IMR-90 (cell line): ENCODE data around the gene CDH12. TPM values are rescaled to one million over a fixed set of nuclear protein-coding genes. Genes with fewer than 3 reads are reported as not detected.

Experiments
- ATAC-seq: fragments of 200-7000 bp; cut with Tn5 transposase; 2 replicates; pipeline ENCODE4 v1.9.1; 2020; ENCODE audit warnings: low read depth, mild to moderate bottlenecking, moderate library complexity
- BruUV-seq: library from RNA; stranded (reverse); fragments of 400-500 nt; replicated peaks from 2 replicates; lab custom pipeline; 2021; lab: Mats Ljungman, UMichigan
- CTCF ChIA-PET: fragments of 300-600 bp; formaldehyde crosslinking; extraction: SDS; loops from one replicate; lab custom pipeline; 2021; ENCODE audit warnings: antibody characterized with exemption; lab: Yijun Ruan, JAX
- POLR2A ChIA-PET: fragments of 300-600 bp; sonication (Branson Sonifier 250); formaldehyde crosslinking; loops from one replicate; lab custom pipeline; 2022; ENCODE audit warnings: antibody characterized with exemption; ENCODE audit not compliant: unreplicated experiment; lab: Charles Lee
- DNase-seq: peaks from one replicate; pipeline ENCODE4 v3.0.0; 2013
- H2AFZ ChIP-seq: replicated peaks from 2 replicates; pipeline ENCODE3; 2013; ENCODE audit warnings: low read length, mild to moderate bottlenecking; ENCODE audit not compliant: poor library complexity
- H2AK5ac ChIP-seq: 2 replicates; pipeline ENCODE4 v1.6.1; 2013; ENCODE audit warnings: low read depth, low read length, inconsistent platforms
- H2AK9ac ChIP-seq: replicated peaks from 2 replicates; pipeline ENCODE3; 2013; ENCODE audit warnings: mild to moderate bottlenecking, low read depth, low read length, moderate library complexity; ENCODE audit not compliant: poor library complexity
- H2BK120ac ChIP-seq: 2 replicates; pipeline ENCODE4 v1.6.1; 2013; ENCODE audit warnings: low read depth, low read length, inconsistent platforms
- H2BK15ac ChIP-seq: 3 replicates; pipeline ENCODE4 v1.6.1; 2013; ENCODE audit warnings: low read depth, low read length, inconsistent platforms
- H2BK20ac ChIP-seq: 2 replicates; pipeline ENCODE4 v1.6.1; 2013; ENCODE audit warnings: low read depth, mild to moderate bottlenecking, inconsistent platforms, low read length, moderate library complexity
- H2BK5ac ChIP-seq: 2 replicates; pipeline ENCODE4 v1.6.1; 2013; ENCODE audit warnings: mild to moderate bottlenecking, low read depth, low read length, inconsistent platforms; ENCODE audit not compliant: poor library complexity, severe bottlenecking
- H3K14ac ChIP-seq: replicated peaks from 2 replicates; pipeline ENCODE4 v1.6.1; 2013; ENCODE audit warnings: low read depth, low read length, inconsistent platforms
- H3K18ac ChIP-seq: 2 replicates; pipeline ENCODE4 v1.6.1; 2013; ENCODE audit warnings: low read depth, low read length, control low read depth
- H3K23ac ChIP-seq: 2 replicates; pipeline ENCODE4 v1.6.1; 2013; ENCODE audit warnings: low read depth, low read length, inconsistent platforms
- H3K27ac ChIP-seq: 2 replicates; pipeline ENCODE4 v1.5.1; 2013; ENCODE audit warnings: mild to moderate bottlenecking, control low read depth, low read length; ENCODE audit not compliant: insufficient read depth
- H3K27me3 ChIP-seq: 2 replicates; pipeline ENCODE4 v1.6.1; 2013; ENCODE audit warnings: low read length; ENCODE audit not compliant: control insufficient read depth, insufficient read depth
- H3K36me3 ChIP-seq: 2 replicates; pipeline ENCODE4 v1.6.1; 2013; ENCODE audit warnings: low read length, mixed read lengths; ENCODE audit not compliant: control insufficient read depth, insufficient read depth
- H3K4ac ChIP-seq: 2 replicates; pipeline ENCODE4 v1.6.1; 2013; ENCODE audit warnings: low read depth, low read length, inconsistent platforms
- H3K4me1 ChIP-seq: 2 replicates; pipeline ENCODE4 v1.6.1; 2013; ENCODE audit warnings: low read length, mixed read lengths; ENCODE audit not compliant: control insufficient read depth, insufficient read depth
- H3K4me2 ChIP-seq: 2 replicates; pipeline ENCODE4 v1.6.1; 2013; ENCODE audit warnings: low read depth, mild to moderate bottlenecking, control low read depth, low read length, moderate library complexity
- H3K4me3 ChIP-seq: 2 replicates; pipeline ENCODE4 v1.5.1; 2013; ENCODE audit warnings: low read depth, mild to moderate bottlenecking, control low read depth, low read length, moderate library complexity; ENCODE audit not compliant: insufficient read depth
- H3K56ac ChIP-seq: 2 replicates; pipeline ENCODE4 v1.6.1; 2013; ENCODE audit warnings: low read length, inconsistent platforms; ENCODE audit not compliant: insufficient read depth; ENCODE audit errors: extremely low read depth
- H3K79me1 ChIP-seq, 2 experiments: 2 replicates each; pipeline ENCODE4 v1.6.1; 2013; ENCODE audit warnings: low read length in 2 of 2, inconsistent platforms in 1 of 2, low read depth in 1 of 2
- H3K9ac ChIP-seq: 2 replicates; pipeline ENCODE4 v1.6.1; 2013; ENCODE audit warnings: low read depth, low read length, control low read depth
- H3K9me1 ChIP-seq: 2 replicates; pipeline ENCODE4 v1.6.1; 2013; ENCODE audit warnings: low read length, inconsistent platforms; ENCODE audit not compliant: insufficient read depth
- H3K9me3 ChIP-seq: 2 replicates; pipeline ENCODE4 v1.6.1; 2013; ENCODE audit warnings: low read length; ENCODE audit not compliant: control insufficient read depth, insufficient read depth
- H4K20me1 ChIP-seq: 2 replicates; pipeline ENCODE4 v1.6.1; 2013; ENCODE audit warnings: low read length, inconsistent platforms; ENCODE audit not compliant: insufficient read depth
- H4K5ac ChIP-seq: 2 replicates; pipeline ENCODE4 v1.6.1; 2013; ENCODE audit warnings: mild to moderate bottlenecking, low read depth, low read length, control low read depth
- H4K8ac ChIP-seq, 2 experiments: 2 replicates each; pipeline ENCODE4 v1.6.1; 2013; ENCODE audit warnings: low read depth in 2 of 2, low read length in 2 of 2, control low read depth in 1 of 2, inconsistent platforms in 1 of 2
- H4K91ac ChIP-seq: 2 replicates; pipeline ENCODE4 v1.6.1; 2013; ENCODE audit warnings: low read depth, low read length, inconsistent platforms; ENCODE audit not compliant: insufficient read depth
- BHLHE40 ChIP-seq: fragments of 150-350 bp; IDR thresholded peaks from 2 replicates; pipeline ENCODE4 v1.6.1; 2016; ENCODE audit warnings: mild to moderate bottlenecking, low read depth, low read length
- CEBPB ChIP-seq: IDR thresholded peaks from 2 replicates; pipeline ENCODE4 v1.6.1; 2012; ENCODE audit warnings: low read depth, low read length, improper control_type of control experiment
- CHD1 ChIP-seq: IDR thresholded peaks from 2 replicates; pipeline ENCODE4 v1.6.1; 2012; ENCODE audit warnings: low read depth, low read length, improper control_type of control experiment
- CTCF ChIP-seq: conservative IDR thresholded peaks from 2 replicates; pipeline ENCODE4 v1.5.1; 2012; ENCODE audit warnings: mild to moderate bottlenecking, low read depth, low read length, improper control_type of control experiment
- FOS ChIP-seq: fragments of 150-350 bp; IDR thresholded peaks from 2 replicates; pipeline ENCODE4 v1.6.1; 2016; ENCODE audit warnings: low read depth, low read length
- MAFK ChIP-seq: IDR thresholded peaks from 2 replicates; pipeline ENCODE4 v1.6.1; 2012; ENCODE audit warnings: low read depth, low read length, improper control_type of control experiment
- MAZ ChIP-seq: IDR thresholded peaks from 2 replicates; pipeline ENCODE4 v1.6.1; 2012; ENCODE audit warnings: low read depth, mild to moderate bottlenecking, low read length, improper control_type of control experiment, moderate library complexity, borderline replicate concordance
- MXI1 ChIP-seq: IDR thresholded peaks from 2 replicates; pipeline ENCODE4 v1.6.1; 2012; ENCODE audit warnings: low read depth, mild to moderate bottlenecking, low read length, moderate library complexity, borderline replicate concordance
- NFE2L2 ChIP-seq: fragments of 150-350 bp; IDR thresholded peaks from 2 replicates; pipeline ENCODE4 v1.6.1; 2016; ENCODE audit warnings: low read depth, mild to moderate bottlenecking, low read length
- POLR2A ChIP-seq: IDR thresholded peaks from 2 replicates; pipeline ENCODE4 v1.6.1; 2012; ENCODE audit warnings: mild to moderate bottlenecking, low read depth, low read length
- RAD21 ChIP-seq: IDR thresholded peaks from 2 replicates; pipeline ENCODE4 v1.6.1; 2012; ENCODE audit warnings: low read length, improper control_type of control experiment
- RCOR1 ChIP-seq: IDR thresholded peaks from 2 replicates; pipeline ENCODE4 v1.6.1; 2012; ENCODE audit warnings: mild to moderate bottlenecking, low read length, improper control_type of control experiment; ENCODE audit not compliant: insufficient replicate concordance
- RFX5 ChIP-seq: IDR thresholded peaks from 2 replicates; pipeline ENCODE4 v1.8.0; 2012; ENCODE audit warnings: low read depth, mild to moderate bottlenecking, low read length, moderate library complexity
- SMC3 ChIP-seq: fragments of 150-350 bp; IDR thresholded peaks from 2 replicates; pipeline ENCODE4 v1.6.1; 2016; ENCODE audit warnings: low read depth, mild to moderate bottlenecking, antibody characterized with exemption, low read length, moderate library complexity
- WGBS, 2 experiments: methylation state at CpG; one replicate each; pipeline versions ENCODE4 v1.1.5 to v1.1.7; 2013; ENCODE audit warnings: missing lambda C conversion rate in 2 of 2; ENCODE audit not compliant: insufficient read length in 1 of 2; ENCODE audit errors: extremely low coverage in 2 of 2; 5-methylcytosine and 5-hydroxymethylcytosine counted together
- dilution Hi-C: fragments of 300-500 bp; cut with HindIII; formaldehyde crosslinking; loops from one replicate; pipeline ENCODE4 v1.14.3; 2018; ENCODE audit warnings: low sequenced_read_pairs; ENCODE audit not compliant: unreplicated experiment
- in situ Hi-C: fragments of 300-500 bp; cut with MboI; formaldehyde crosslinking; loops from 3 replicates; pipeline ENCODE4 v1.14.3; 2019; ENCODE audit warnings: low sequenced_read_pairs, inconsistent platforms, mixed read lengths
- intact Hi-C: fragments of 100-400 bp; cut with micrococcal nuclease; formaldehyde crosslinking; loops from 2 replicates; pipeline ENCODE4 v1.10.0; 2022
- polyA plus RNA-seq, 3 experiments: library from polyadenylated mRNA; depleted of rRNA; stranded (reverse); fragments of >200 nt; gene quantifications; 2 replicates each; pipeline ENCODE4 v1.2.3, GENCODE V29; 2012; ENCODE audit warnings: low replicate concordance in 1 of 3
- total RNA-seq: library from RNA; depleted of rRNA; stranded (reverse); fragments of >200 nt; gene quantifications from 2 replicates; pipeline ENCODE4 v1.2.3, GENCODE V29; 2012
- TF ChIP-seq, protein P1 (sequence below): fragments of 150-350 bp; IDR thresholded peaks from 2 replicates; pipeline ENCODE4 v1.6.1; 2016; ENCODE audit warnings: low read depth, mild to moderate bottlenecking, low read length, moderate library complexity, borderline replicate concordance
- TF ChIP-seq, protein P2 (sequence below): fragments of 150-350 bp; IDR thresholded peaks from 2 replicates; pipeline ENCODE4 v1.6.1; 2017; ENCODE audit warnings: mild to moderate bottlenecking, antibody characterized with exemption, low read length, low read depth

Gene CDH12
- total and polyA plus RNA-seq, 2 of the 4 experiments (the other 2 are of a cell fraction) = not detected

GRCh38 chr5:21774281-21774680 is 1078.9 kb downstream of the CDH12 start:
- Histone ChIP-seq H3K4me3 (no peak overlapping the region), H3K79me1 (no peaks in the 10 kb centered on the region), H2AK9ac (no peak overlapping the region), H3K14ac (no peak overlapping the region), H2AK5ac (no peak overlapping the region), H3K9ac (no peak overlapping the region), H3K27ac (no peak overlapping the region), H2BK5ac (no peak overlapping the region), H3K4ac (no peak overlapping the region), H3K27me3 (no peaks in the 10 kb centered on the region), H2AFZ (no peak overlapping the region), H3K36me3 (no peaks in the 10 kb centered on the region), H2BK20ac (no peak overlapping the region), H3K23ac (no peak overlapping the region), H2BK120ac (no peak overlapping the region), H3K9me1 (no peaks in the 10 kb centered on the region), H4K20me1 (no peaks in the 10 kb centered on the region), H3K18ac (no peak overlapping the region), H3K9me3 (no peaks in the 10 kb centered on the region), H3K4me2 (no peak overlapping the region), H4K8ac (no peak overlapping the region), H4K91ac (no peak overlapping the region), H4K5ac (no peak overlapping the region), H3K4me1 (no peaks in the 10 kb centered on the region), H3K56ac (no peak overlapping the region), H2BK15ac (no peak overlapping the region)
- ATAC-seq (no peak), DNase-seq (no peak)
- no TSS peak for BruUV-seq
- dilution Hi-C loops = no loop called here
- no CpG with 5 or more reads among the region's 2 CpGs for WGBS, 2 experiments
- ChIA-PET CTCF (no interaction called here), POLR2A (no interaction called here)
- TF ChIP-seq MXI1 (no peak), MAZ (no peak), FOS (no peak), MAFK (no peak), RAD21 (no peak), CEBPB (no peak), CTCF (no peak), NFE2L2 (no peak), CHD1 (no peak), POLR2A (no peak), RFX5 (no peak), SMC3 (no peak), RCOR1 (no peak), BHLHE40 (no peak)
- TF ChIP-seq, protein P1, sequence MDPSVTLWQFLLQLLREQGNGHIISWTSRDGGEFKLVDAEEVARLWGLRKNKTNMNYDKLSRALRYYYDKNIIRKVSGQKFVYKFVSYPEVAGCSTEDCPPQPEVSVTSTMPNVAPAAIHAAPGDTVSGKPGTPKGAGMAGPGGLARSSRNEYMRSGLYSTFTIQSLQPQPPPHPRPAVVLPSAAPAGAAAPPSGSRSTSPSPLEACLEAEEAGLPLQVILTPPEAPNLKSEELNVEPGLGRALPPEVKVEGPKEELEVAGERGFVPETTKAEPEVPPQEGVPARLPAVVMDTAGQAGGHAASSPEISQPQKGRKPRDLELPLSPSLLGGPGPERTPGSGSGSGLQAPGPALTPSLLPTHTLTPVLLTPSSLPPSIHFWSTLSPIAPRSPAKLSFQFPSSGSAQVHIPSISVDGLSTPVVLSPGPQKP = no peak
- TF ChIP-seq, protein P2, sequence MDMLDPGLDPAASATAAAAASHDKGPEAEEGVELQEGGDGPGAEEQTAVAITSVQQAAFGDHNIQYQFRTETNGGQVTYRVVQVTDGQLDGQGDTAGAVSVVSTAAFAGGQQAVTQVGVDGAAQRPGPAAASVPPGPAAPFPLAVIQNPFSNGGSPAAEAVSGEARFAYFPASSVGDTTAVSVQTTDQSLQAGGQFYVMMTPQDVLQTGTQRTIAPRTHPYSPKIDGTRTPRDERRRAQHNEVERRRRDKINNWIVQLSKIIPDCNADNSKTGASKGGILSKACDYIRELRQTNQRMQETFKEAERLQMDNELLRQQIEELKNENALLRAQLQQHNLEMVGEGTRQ = no peak
- in situ Hi-C loops = no loop called here
- intact Hi-C loops = no loop called here
